HepG2 (cell line): ENCODE data around the gene RTBDN. TPM values are rescaled to one million over a fixed set of nuclear protein-coding genes. Genes with fewer than 3 reads are reported as not detected.

Experiments used
- ATF1 ChIP-seq: IDR thresholded peaks from 2 replicates; pipeline ENCODE4 v1.6.1; 2016; ENCODE audit warnings: mild to moderate bottlenecking, control low read depth
- FLYWCH1 ChIP-seq: sonication (generic); formaldehyde crosslinking; IDR thresholded peaks from 2 replicates; pipeline ENCODE4 v1.8.1; 2023; ENCODE audit warnings: mild to moderate bottlenecking, missing genetic modification reagents
- FOXC1 ChIP-seq: sonication (generic); formaldehyde crosslinking; IDR thresholded peaks from 2 replicates; pipeline ENCODE4 v1.8.0; 2022; ENCODE audit warnings: mild to moderate bottlenecking, missing genetic modification reagents, borderline replicate concordance
- HNRNPL ChIP-seq: fragments of 200-400 bp; formaldehyde crosslinking; IDR thresholded peaks from 2 replicates; pipeline ENCODE4 v1.6.1; 2017; ENCODE audit warnings: mild to moderate bottlenecking, low read depth, low read length
- MATR3 ChIP-seq: sonication (generic); formaldehyde crosslinking; IDR thresholded peaks from 2 replicates; pipeline ENCODE4 v1.4.0; 2020; ENCODE audit warnings: missing genetic modification reagents
- MED13 ChIP-seq: sonication (generic); formaldehyde crosslinking; IDR thresholded peaks from 2 replicates; pipeline ENCODE4 v1.5.0; 2020; ENCODE audit warnings: missing genetic modification reagents
- RBM39 ChIP-seq: fragments of 200-400 bp; formaldehyde crosslinking; IDR thresholded peaks from one replicate; pipeline ENCODE4 v1.6.1; 2018; ENCODE audit warnings: antibody characterized with exemption, mild to moderate bottlenecking, low read depth, low read length; ENCODE audit not compliant: poor library complexity, severe bottlenecking
- SIN3A ChIP-seq: IDR thresholded peaks from 2 replicates; pipeline ENCODE4 v1.6.1; 2011; ENCODE audit warnings: low read depth, mild to moderate bottlenecking, control low read depth, low read length, borderline replicate concordance
- SOX13 ChIP-seq, 3 experiments: fragments of 450-650 bp in 1 of 3; sonication (generic) in 1 of 3; formaldehyde crosslinking in 1 of 3; IDR thresholded peaks in 2 of 3; conservative IDR thresholded peaks in 1 of 3; 2 replicates each; pipeline versions ENCODE4 v1.5.0 to v1.6.1; 2016 to 2020; ENCODE audit warnings: antibody characterized with exemption in 1 of 3, mild to moderate bottlenecking in 1 of 3, missing compliant biosample characterization in 1 of 3, missing genetic modification reagents in 1 of 3, moderate library complexity in 1 of 3
- TSC22D2 ChIP-seq: sonication (generic); formaldehyde crosslinking; IDR thresholded peaks from 2 replicates; pipeline ENCODE4 v1.5.1; 2020; ENCODE audit warnings: missing genetic modification reagents, mild to moderate bottlenecking, borderline replicate concordance
- ZBTB38 ChIP-seq: sonication (generic); formaldehyde crosslinking; IDR thresholded peaks from 2 replicates; pipeline ENCODE4 v1.5.1; 2020; ENCODE audit warnings: mild to moderate bottlenecking, missing genetic modification reagents
- ZMYM3 ChIP-seq: sonication (generic); formaldehyde crosslinking; IDR thresholded peaks from 2 replicates; pipeline ENCODE4 v1.5.1; 2020; ENCODE audit warnings: mild to moderate bottlenecking, missing genetic modification reagents
- ZNF20 ChIP-seq: sonication (generic); formaldehyde crosslinking; IDR thresholded peaks from 2 replicates; pipeline ENCODE4 v1.4.0; 2020; ENCODE audit warnings: mild to moderate bottlenecking, moderate library complexity, missing genetic modification reagents
- ZNF232 ChIP-seq: sonication (generic); formaldehyde crosslinking; IDR thresholded peaks from 2 replicates; pipeline ENCODE4 v1.4.0; 2020; ENCODE audit warnings: missing genetic modification reagents, borderline replicate concordance
- ZNF589 ChIP-seq: sonication (generic); formaldehyde crosslinking; conservative IDR thresholded peaks from 2 replicates; pipeline ENCODE4 v1.8.0; 2022; ENCODE audit warnings: mild to moderate bottlenecking, moderate library complexity, missing genetic modification reagents
- ZNF644 ChIP-seq: IDR thresholded peaks from 2 replicates; pipeline ENCODE4 v1.6.1; 2016; ENCODE audit warnings: low read depth
- ZNF768 ChIP-seq: sonication (generic); formaldehyde crosslinking; IDR thresholded peaks from 2 replicates; pipeline ENCODE4 v1.4.0; 2020; ENCODE audit warnings: missing genetic modification reagents
- ZSCAN29 ChIP-seq: sonication (generic); formaldehyde crosslinking; conservative IDR thresholded peaks from 2 replicates; pipeline ENCODE4 v1.4.0; 2020; ENCODE audit warnings: mild to moderate bottlenecking, missing genetic modification reagents
- polyA plus RNA-seq, 8 experiments: library from polyadenylated mRNA; depleted of rRNA in 3 of 8; stranded (reverse) in 7 of 8; unstranded in 1 of 8; fragments of >200 nt; fragmentation: Illumina TruSeq in 4 of 8; extraction: Trizol in 4 of 8; gene quantifications; 2 replicates each; pipeline versions ENCODE4 v1.2.1 to v1.2.3, GENCODE V29; 2011 to 2016; ENCODE audit warnings: low read depth in 4 of 8, missing spikeins in 1 of 8, mixed read lengths in 1 of 8; ENCODE audit not compliant: insufficient read depth in 1 of 8
- total RNA-seq, 5 experiments: library from RNA; depleted of rRNA; stranded (reverse); fragments of >200 nt; fragmentation: Illumina TruSeq; extraction: Trizol; gene quantifications; 2 replicates each; pipeline ENCODE4 v1.2.3, GENCODE V29; 2016; ENCODE audit warnings: low read depth in 1 of 5
- TF ChIP-seq, protein P1 (sequence below): sonication (generic); formaldehyde crosslinking; IDR thresholded peaks from 2 replicates; pipeline ENCODE4 v1.5.1; 2020; ENCODE audit warnings: mild to moderate bottlenecking, missing genetic modification reagents, moderate library complexity
- TF ChIP-seq, protein P2 (sequence below): sonication (generic); formaldehyde crosslinking; IDR thresholded peaks from 2 replicates; pipeline ENCODE4 v1.4.0; 2020; ENCODE audit warnings: mild to moderate bottlenecking, missing genetic modification reagents
- TF ChIP-seq, protein P3 (sequence below): IDR thresholded peaks from 2 replicates; pipeline ENCODE4 v1.6.1; 2016; ENCODE audit warnings: low read depth, missing genetic modification reagents, missing compliant biosample characterization
- TF ChIP-seq, protein P4 (sequence below): sonication (generic); formaldehyde crosslinking; IDR thresholded peaks from 2 replicates; pipeline ENCODE4 v1.8.1; 2022; ENCODE audit warnings: mild to moderate bottlenecking, missing genetic modification reagents

Gene RTBDN
- total and polyA plus RNA-seq, 2 of the 13 experiments (the other 11 are each of a cell fraction or from before 2014, with no cell fraction given) = 0.27 to 0.48 TPM

DNA sequence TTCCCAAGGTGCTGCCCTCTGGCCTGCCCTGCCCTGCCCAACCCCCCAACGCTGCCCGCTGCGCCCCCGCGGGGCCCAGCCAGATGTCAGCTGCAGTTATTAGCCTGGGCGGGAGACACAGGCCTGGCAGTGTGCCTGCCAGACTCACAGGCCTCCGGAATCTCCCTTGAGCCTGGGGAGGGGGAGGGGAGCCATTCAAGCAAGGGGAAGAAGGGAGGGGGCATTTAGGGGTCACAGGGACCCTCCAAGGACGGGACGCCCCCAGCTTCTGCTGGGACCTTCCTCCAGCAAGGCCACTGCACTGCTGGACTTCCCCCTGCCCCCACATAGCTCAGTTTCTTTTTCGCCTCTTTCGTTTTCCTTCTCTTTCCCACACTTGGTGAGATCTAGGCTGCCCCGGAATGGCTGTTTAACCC is 45.7 kb downstream of the RTBDN start (continued):
- TF ChIP-seq ZBTB38 (CRISPR knock-in tag) (no peak), ZSCAN29 (no peak), FOXC1 (CRISPR knock-in tag) (no peak), ATF1 (CRISPR knock-in tag) (no peak), ZNF644 (CRISPR knock-in tag) (no peak), ZNF232 (CRISPR knock-in tag) (no peak), HNRNPL (peak; percentile 97), ZNF589 (CRISPR knock-in tag) (no peak), MED13 (CRISPR knock-in tag) (no peak), SIN3A (no peak), FLYWCH1 (CRISPR knock-in tag) (no peak), ZMYM3 (CRISPR knock-in tag) (no peak), RBM39 (no peak), TSC22D2 (CRISPR knock-in tag) (no peak), SOX13 (IDR thresholded peaks at IDR 0.05) (no peak), SOX13 (CRISPR knock-in tag; conservative IDR thresholded peaks at IDR 0.05 in 1 of 2, IDR thresholded peaks at IDR 0.05 in 1 of 2) (peak in 1 of 2 experiments; percentile 14; a peak in 1 of 4 replicates), MATR3 (CRISPR knock-in tag) (no peak), ZNF768 (CRISPR knock-in tag) (no peak; the same call in 1 of the 2 replicates), ZNF20 (CRISPR knock-in tag) (no peak)
- TF ChIP-seq, protein P1, sequence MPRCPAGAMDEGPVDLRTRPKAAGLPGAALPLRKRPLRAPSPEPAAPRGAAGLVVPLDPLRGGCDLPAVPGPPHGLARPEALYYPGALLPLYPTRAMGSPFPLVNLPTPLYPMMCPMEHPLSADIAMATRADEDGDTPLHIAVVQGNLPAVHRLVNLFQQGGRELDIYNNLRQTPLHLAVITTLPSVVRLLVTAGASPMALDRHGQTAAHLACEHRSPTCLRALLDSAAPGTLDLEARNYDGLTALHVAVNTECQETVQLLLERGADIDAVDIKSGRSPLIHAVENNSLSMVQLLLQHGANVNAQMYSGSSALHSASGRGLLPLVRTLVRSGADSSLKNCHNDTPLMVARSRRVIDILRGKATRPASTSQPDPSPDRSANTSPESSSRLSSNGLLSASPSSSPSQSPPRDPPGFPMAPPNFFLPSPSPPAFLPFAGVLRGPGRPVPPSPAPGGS = 0 out of 2 replicates have a peak, but pooled peaks have one; percentile 33
- TF ChIP-seq, protein P2, sequence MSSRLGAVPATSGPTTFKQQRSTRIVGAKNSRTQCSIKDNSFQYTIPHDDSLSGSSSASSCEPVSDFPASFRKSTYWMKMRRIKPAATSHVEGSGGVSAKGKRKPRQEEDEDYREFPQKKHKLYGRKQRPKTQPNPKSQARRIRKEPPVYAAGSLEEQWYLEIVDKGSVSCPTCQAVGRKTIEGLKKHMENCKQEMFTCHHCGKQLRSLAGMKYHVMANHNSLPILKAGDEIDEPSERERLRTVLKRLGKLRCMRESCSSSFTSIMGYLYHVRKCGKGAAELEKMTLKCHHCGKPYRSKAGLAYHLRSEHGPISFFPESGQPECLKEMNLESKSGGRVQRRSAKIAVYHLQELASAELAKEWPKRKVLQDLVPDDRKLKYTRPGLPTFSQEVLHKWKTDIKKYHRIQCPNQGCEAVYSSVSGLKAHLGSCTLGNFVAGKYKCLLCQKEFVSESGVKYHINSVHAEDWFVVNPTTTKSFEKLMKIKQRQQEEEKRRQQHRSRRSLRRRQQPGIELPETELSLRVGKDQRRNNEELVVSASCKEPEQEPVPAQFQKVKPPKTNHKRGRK (CRISPR knock-in tag) = no peak
- TF ChIP-seq, protein P3, sequence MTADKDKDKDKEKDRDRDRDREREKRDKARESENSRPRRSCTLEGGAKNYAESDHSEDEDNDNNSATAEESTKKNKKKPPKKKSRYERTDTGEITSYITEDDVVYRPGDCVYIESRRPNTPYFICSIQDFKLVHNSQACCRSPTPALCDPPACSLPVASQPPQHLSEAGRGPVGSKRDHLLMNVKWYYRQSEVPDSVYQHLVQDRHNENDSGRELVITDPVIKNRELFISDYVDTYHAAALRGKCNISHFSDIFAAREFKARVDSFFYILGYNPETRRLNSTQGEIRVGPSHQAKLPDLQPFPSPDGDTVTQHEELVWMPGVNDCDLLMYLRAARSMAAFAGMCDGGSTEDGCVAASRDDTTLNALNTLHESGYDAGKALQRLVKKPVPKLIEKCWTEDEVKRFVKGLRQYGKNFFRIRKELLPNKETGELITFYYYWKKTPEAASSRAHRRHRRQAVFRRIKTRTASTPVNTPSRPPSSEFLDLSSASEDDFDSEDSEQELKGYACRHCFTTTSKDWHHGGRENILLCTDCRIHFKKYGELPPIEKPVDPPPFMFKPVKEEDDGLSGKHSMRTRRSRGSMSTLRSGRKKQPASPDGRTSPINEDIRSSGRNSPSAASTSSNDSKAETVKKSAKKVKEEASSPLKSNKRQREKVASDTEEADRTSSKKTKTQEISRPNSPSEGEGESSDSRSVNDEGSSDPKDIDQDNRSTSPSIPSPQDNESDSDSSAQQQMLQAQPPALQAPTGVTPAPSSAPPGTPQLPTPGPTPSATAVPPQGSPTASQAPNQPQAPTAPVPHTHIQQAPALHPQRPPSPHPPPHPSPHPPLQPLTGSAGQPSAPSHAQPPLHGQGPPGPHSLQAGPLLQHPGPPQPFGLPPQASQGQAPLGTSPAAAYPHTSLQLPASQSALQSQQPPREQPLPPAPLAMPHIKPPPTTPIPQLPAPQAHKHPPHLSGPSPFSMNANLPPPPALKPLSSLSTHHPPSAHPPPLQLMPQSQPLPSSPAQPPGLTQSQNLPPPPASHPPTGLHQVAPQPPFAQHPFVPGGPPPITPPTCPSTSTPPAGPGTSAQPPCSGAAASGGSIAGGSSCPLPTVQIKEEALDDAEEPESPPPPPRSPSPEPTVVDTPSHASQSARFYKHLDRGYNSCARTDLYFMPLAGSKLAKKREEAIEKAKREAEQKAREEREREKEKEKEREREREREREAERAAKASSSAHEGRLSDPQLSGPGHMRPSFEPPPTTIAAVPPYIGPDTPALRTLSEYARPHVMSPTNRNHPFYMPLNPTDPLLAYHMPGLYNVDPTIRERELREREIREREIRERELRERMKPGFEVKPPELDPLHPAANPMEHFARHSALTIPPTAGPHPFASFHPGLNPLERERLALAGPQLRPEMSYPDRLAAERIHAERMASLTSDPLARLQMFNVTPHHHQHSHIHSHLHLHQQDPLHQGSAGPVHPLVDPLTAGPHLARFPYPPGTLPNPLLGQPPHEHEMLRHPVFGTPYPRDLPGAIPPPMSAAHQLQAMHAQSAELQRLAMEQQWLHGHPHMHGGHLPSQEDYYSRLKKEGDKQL (CRISPR knock-in tag) = no peak
- TF ChIP-seq, protein P4, sequence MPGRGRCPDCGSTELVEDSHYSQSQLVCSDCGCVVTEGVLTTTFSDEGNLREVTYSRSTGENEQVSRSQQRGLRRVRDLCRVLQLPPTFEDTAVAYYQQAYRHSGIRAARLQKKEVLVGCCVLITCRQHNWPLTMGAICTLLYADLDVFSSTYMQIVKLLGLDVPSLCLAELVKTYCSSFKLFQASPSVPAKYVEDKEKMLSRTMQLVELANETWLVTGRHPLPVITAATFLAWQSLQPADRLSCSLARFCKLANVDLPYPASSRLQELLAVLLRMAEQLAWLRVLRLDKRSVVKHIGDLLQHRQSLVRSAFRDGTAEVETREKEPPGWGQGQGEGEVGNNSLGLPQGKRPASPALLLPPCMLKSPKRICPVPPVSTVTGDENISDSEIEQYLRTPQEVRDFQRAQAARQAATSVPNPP (CRISPR knock-in tag) = no peak
